ENCODE results near the gene TLE6. TPM values are rescaled to one million over a fixed set of nuclear protein-coding genes. Genes with fewer than 3 reads are reported as not detected.

The TLE6 gene
- total and polyA plus RNA-seq, 2 of the 4 experiments (the other 2 are of a cell fraction): under 0.01 to 0.17 TPM

DNA sequence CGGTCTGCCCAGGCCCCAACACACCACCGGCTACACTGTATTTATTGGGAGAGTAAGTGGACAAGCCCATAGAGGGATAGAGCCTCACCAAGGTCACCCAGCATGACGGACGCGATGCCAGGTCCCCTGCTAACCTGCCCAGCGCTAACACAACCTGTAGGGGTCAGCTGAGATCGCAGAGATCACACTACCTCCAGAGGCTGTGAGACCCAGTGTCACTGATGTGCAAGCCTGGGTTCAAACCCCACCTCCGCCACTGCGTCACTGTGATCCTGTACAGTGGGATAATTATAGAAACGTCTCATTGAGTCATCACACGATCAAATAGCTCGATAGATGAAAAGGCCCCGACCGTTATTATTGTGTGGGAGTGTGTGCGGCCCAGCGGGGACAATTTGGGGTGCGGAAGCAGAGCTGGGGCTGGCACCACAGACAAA, 62.3 kb downstream of the TLE6 start:
- Histone ChIP-seq H2BK5ac (ENCODE audit: low read depth, low read length, poor library complexity, severe bottlenecking) (no peak overlapping the region), H3K9ac (ENCODE audit: low read depth, low read length) (no peak overlapping the region), H4K91ac (ENCODE audit: insufficient read depth, low read depth, low read length) (no peak overlapping the region), H4K5ac (ENCODE audit: low read depth, low read length) (no peak overlapping the region), H3K9me1 (ENCODE audit: insufficient read depth, low read length) (no peaks in the 10 kb centered on the region), H3K27me3 (ENCODE audit: control insufficient read depth, insufficient read depth, low read length) (peaks cover 2% of the 10 kb centered on the region; the same call in 1 of the 2 replicates), H3K14ac (replicated peaks; ENCODE audit: low read depth, low read length) (no peak overlapping the region), H3K4me1 (ENCODE audit: control insufficient read depth, insufficient read depth, low read length) (peaks cover 11% of the 10 kb centered on the region), H2BK20ac (ENCODE audit: low read depth, low read length) (no peak overlapping the region), H2AK5ac (ENCODE audit: low read depth, low read length) (peak overlapping the region; percentile 3; the same call in 1 of the 2 replicates), H2AK9ac (replicated peaks; ENCODE audit: low read depth, low read length, poor library complexity) (no peak overlapping the region), H3K9me3 (ENCODE audit: control insufficient read depth, insufficient read depth, low read length) (no peaks in the 10 kb centered on the region), H2AFZ (replicated peaks; ENCODE audit: low read length, poor library complexity) (peak overlapping the region; percentile 52), H3K36me3 (ENCODE audit: control insufficient read depth, insufficient read depth, low read length) (no peaks in the 10 kb centered on the region), H3K18ac (ENCODE audit: low read depth, low read length) (no peak overlapping the region), H3K23ac (ENCODE audit: low read depth, low read length) (no peak overlapping the region), H3K27ac (ENCODE audit: insufficient read depth, low read length) (no peak overlapping the region), H3K79me1 (ENCODE audit: low read depth in 1 of 2, low read length in 2 of 2) (peaks cover 0 to 3% of the 10 kb centered on the region in 2 experiments; a peak in 1 of 4 replicates), H3K4me2 (ENCODE audit: low read depth, low read length) (no peak overlapping the region), H3K4me3 (ENCODE audit: insufficient read depth, low read depth, low read length) (no peak overlapping the region), H3K56ac (ENCODE audit: extremely low read depth, insufficient read depth, low read length) (no peak overlapping the region), H2BK15ac (ENCODE audit: low read depth, low read length) (no peak overlapping the region), H4K8ac (ENCODE audit: low read depth in 2 of 2, low read length in 2 of 2) (no peak overlapping the region), H4K20me1 (ENCODE audit: insufficient read depth, low read length) (no peaks in the 10 kb centered on the region), H2BK120ac (ENCODE audit: low read depth, low read length) (no peak overlapping the region), H3K4ac (ENCODE audit: low read depth, low read length) (no peak overlapping the region)
- dilution Hi-C loops (cut with HindIII; ENCODE audit: low sequenced_read_pairs, unreplicated experiment) (no loop called here), in situ Hi-C loops (cut with MboI; ENCODE audit: low sequenced_read_pairs) (no loop called here), intact Hi-C loops (cut with micrococcal nuclease) (no loop called here)
- CTCF ChIA-PET: interaction anchor here (0.6 kb wide), 1 partner anchor 23 kb away, joined by 3 read pairs; no protein-coding TSS in a partner anchor
- ATAC-seq (ENCODE audit: low read depth): no peak
- TF ChIP-seq MXI1 (IDR thresholded peaks at IDR 0.05; ENCODE audit: borderline replicate concordance, low read depth, low read length) (no peak), MAZ (IDR thresholded peaks at IDR 0.05; ENCODE audit: borderline replicate concordance, low read depth, low read length) (no peak), FOS (IDR thresholded peaks at IDR 0.05; ENCODE audit: low read depth, low read length) (no peak), BHLHE40 (IDR thresholded peaks at IDR 0.05; ENCODE audit: low read depth, low read length) (no peak), MAFK (IDR thresholded peaks at IDR 0.05; ENCODE audit: low read depth, low read length) (no peak), CEBPB (IDR thresholded peaks at IDR 0.05; ENCODE audit: low read depth, low read length) (no peak), RAD21 (IDR thresholded peaks at IDR 0.05; ENCODE audit: low read length) (no peak), CHD1 (IDR thresholded peaks at IDR 0.05; ENCODE audit: low read depth, low read length) (no peak), RCOR1 (IDR thresholded peaks at IDR 0.05; ENCODE audit: insufficient replicate concordance, low read length) (no peak), POLR2A (IDR thresholded peaks at IDR 0.05; ENCODE audit: low read depth, low read length) (no peak), RFX5 (IDR thresholded peaks at IDR 0.05; ENCODE audit: low read depth, low read length) (no peak), SMC3 (IDR thresholded peaks at IDR 0.05; ENCODE audit: low read depth, low read length) (no peak), NFE2L2 (IDR thresholded peaks at IDR 0.05; ENCODE audit: low read depth, low read length) (no peak)
- TF ChIP-seq, protein P1, sequence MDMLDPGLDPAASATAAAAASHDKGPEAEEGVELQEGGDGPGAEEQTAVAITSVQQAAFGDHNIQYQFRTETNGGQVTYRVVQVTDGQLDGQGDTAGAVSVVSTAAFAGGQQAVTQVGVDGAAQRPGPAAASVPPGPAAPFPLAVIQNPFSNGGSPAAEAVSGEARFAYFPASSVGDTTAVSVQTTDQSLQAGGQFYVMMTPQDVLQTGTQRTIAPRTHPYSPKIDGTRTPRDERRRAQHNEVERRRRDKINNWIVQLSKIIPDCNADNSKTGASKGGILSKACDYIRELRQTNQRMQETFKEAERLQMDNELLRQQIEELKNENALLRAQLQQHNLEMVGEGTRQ (IDR thresholded peaks at IDR 0.05; ENCODE audit: low read depth, low read length): no peak
- TF ChIP-seq, protein P2, sequence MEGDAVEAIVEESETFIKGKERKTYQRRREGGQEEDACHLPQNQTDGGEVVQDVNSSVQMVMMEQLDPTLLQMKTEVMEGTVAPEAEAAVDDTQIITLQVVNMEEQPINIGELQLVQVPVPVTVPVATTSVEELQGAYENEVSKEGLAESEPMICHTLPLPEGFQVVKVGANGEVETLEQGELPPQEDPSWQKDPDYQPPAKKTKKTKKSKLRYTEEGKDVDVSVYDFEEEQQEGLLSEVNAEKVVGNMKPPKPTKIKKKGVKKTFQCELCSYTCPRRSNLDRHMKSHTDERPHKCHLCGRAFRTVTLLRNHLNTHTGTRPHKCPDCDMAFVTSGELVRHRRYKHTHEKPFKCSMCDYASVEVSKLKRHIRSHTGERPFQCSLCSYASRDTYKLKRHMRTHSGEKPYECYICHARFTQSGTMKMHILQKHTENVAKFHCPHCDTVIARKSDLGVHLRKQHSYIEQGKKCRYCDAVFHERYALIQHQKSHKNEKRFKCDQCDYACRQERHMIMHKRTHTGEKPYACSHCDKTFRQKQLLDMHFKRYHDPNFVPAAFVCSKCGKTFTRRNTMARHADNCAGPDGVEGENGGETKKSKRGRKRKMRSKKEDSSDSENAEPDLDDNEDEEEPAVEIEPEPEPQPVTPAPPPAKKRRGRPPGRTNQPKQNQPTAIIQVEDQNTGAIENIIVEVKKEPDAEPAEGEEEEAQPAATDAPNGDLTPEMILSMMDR (conservative IDR thresholded peaks at IDR 0.05; ENCODE audit: low read depth, low read length): no peak
- TF ChIP-seq, protein P3, sequence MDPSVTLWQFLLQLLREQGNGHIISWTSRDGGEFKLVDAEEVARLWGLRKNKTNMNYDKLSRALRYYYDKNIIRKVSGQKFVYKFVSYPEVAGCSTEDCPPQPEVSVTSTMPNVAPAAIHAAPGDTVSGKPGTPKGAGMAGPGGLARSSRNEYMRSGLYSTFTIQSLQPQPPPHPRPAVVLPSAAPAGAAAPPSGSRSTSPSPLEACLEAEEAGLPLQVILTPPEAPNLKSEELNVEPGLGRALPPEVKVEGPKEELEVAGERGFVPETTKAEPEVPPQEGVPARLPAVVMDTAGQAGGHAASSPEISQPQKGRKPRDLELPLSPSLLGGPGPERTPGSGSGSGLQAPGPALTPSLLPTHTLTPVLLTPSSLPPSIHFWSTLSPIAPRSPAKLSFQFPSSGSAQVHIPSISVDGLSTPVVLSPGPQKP (IDR thresholded peaks at IDR 0.05; ENCODE audit: borderline replicate concordance, low read depth, low read length): no peak
- no peak for DNase-seq
- BruUV-seq (replicated peaks): no TSS peak
- WGBS, 2 experiments (ENCODE audit: extremely low coverage in 2 of 2, insufficient read length in 1 of 2): 55% methylated on average over 7 of the region's 17 CpGs; no CpG with 5 or more reads in 1 of the 2 experiments
- POLR2A ChIA-PET (ENCODE audit: unreplicated experiment): no interaction called here
